HG03066 (cell line): ENCODE measurements around the gene AKR1A1.

ENCODE experiments used
- ATAC-seq: cut with Tn5 transposase; IDR thresholded peaks from one replicate; pipeline ENCODE4 v1.9.1; 2021; ENCODE audit warnings: low read depth; ENCODE audit not compliant: unreplicated experiment

Gene AKR1A1

GRCh38 chr1:45610589-45611226 is 60.1 kb downstream of the AKR1A1 start:
- ATAC-seq = no peak

- ATAC-seq = no peak
Measured at GRCh38 chr1:45612941-45613579, 62.4 kb downstream of the AKR1A1 start.

GRCh38 chr1:45615885-45616284 is 65.3 kb downstream of the AKR1A1 start:
- no peak for ATAC-seq

GRCh38 chr1:45617618-45618017 is 67.0 kb downstream of the AKR1A1 start:
- no peak for ATAC-seq

- ATAC-seq = no peak
Measured at GRCh38 chr1:45619149-45619921, 68.7 kb downstream of the AKR1A1 start.
